ENCODE measurements around the gene CTBP2.

The CTBP2 gene

GRCh38 chr10:125144206-125144605, 16.2 kb downstream of the CTBP2 start:
- no peak for TF ChIP-seq CTCF (IDR thresholded peaks at IDR 0.05; ENCODE audit: insufficient read depth, low read length, missing control alignments)
- ChIA-PET CTCF (interaction anchor here (1.0 to 1.7 kb wide), 3 partner anchors 16 to 199 kb away, joined by 3 to 4 read pairs (median 3); no protein-coding TSS in a partner anchor), POLR2A (no interaction called here)
- DNase-seq (ENCODE audit: low read depth, low spot score) = no peak
- no peak overlapping the region for H3K4me3 ChIP-seq (ENCODE audit: low read depth, low read length)

- no peak for DNase-seq (ENCODE audit: low read depth, low spot score)
- no peak overlapping the region for H3K4me3 ChIP-seq (ENCODE audit: low read depth, low read length)
- no peak for TF ChIP-seq CTCF (IDR thresholded peaks at IDR 0.05; ENCODE audit: insufficient read depth, low read length, missing control alignments)
- ChIA-PET CTCF (interaction anchor here (1.5 kb wide), 1 partner anchor 95 kb away, joined by 4 read pairs; no protein-coding TSS in a partner anchor), POLR2A (no interaction called here)
Measured at GRCh38 chr10:125142946-125143345, 17.4 kb downstream of the CTBP2 start.

- ChIA-PET POLR2A (no interaction called here), CTCF (interaction anchor here (1.5 kb wide), 1 partner anchor 94 kb away, joined by 4 read pairs; no protein-coding TSS in a partner anchor)
- no peak for TF ChIP-seq CTCF (IDR thresholded peaks at IDR 0.05; ENCODE audit: insufficient read depth, low read length, missing control alignments)
- DNase-seq (ENCODE audit: low read depth, low spot score) = no peak
- H3K4me3 ChIP-seq (ENCODE audit: low read depth, low read length) = no peak overlapping the region
Measured at GRCh38 chr10:125141860-125142484, 18.4 kb downstream of the CTBP2 start.

GRCh38 chr10:125141150-125141859, 19.1 kb downstream of the CTBP2 start:
- ChIA-PET CTCF (interaction anchor here (0.7 to 1.5 kb wide), 3 partner anchors 13 to 116 kb away, joined by 3 to 4 read pairs (median 4); no protein-coding TSS in a partner anchor), POLR2A (interaction anchor here (0.6 kb wide), 1 partner anchor 627 kb away, joined by 3 read pairs; no protein-coding TSS in a partner anchor)
- H3K4me3 ChIP-seq (ENCODE audit: low read depth, low read length) = no peak overlapping the region
- no peak for TF ChIP-seq CTCF (IDR thresholded peaks at IDR 0.05; ENCODE audit: insufficient read depth, low read length, missing control alignments)
- no peak for DNase-seq (ENCODE audit: low read depth, low spot score)

- ChIA-PET POLR2A (no interaction called here), CTCF (interaction anchor here (1.1 to 1.5 kb wide), 2 partner anchors 12 to 92 kb away, joined by 4 read pairs; no protein-coding TSS in a partner anchor)
- TF ChIP-seq CTCF (IDR thresholded peaks at IDR 0.05; ENCODE audit: insufficient read depth, low read length, missing control alignments) = no peak
- no peak overlapping the region for H3K4me3 ChIP-seq (ENCODE audit: low read depth, low read length)
- no peak for DNase-seq (ENCODE audit: low read depth, low spot score)
Measured at GRCh38 chr10:125140151-125140550, 20.2 kb downstream of the CTBP2 start.
